Endothelial cell (in vitro differentiated cells): Measurements from ENCODE around the gene GFOD2. TPM values are rescaled to one million over a fixed set of nuclear protein-coding genes. Genes with fewer than 3 reads are reported as not detected.

ENCODE experiments used
- DNase-seq: peaks from one replicate; pipeline ENCODE4 v3.0.0; 2021; ENCODE audit warnings: low spot score
- H3K27ac Mint-ChIP-seq: one replicate; pipeline ENCODE4 v1.8.0; 2021; ENCODE audit warnings: mixed read lengths, inconsistent platforms; ENCODE audit not compliant: unreplicated experiment
- H3K27me3 Mint-ChIP-seq: one replicate; pipeline ENCODE4 v1.8.0; 2021; ENCODE audit warnings: mild to moderate bottlenecking, moderate library complexity, mixed read lengths, inconsistent platforms; ENCODE audit not compliant: unreplicated experiment
- H3K36me3 Mint-ChIP-seq: one replicate; pipeline ENCODE4 v1.8.0; 2021; ENCODE audit warnings: mild to moderate bottlenecking, low read depth, mixed read lengths, inconsistent platforms; ENCODE audit not compliant: unreplicated experiment
- H3K4me1 Mint-ChIP-seq: one replicate; pipeline ENCODE4 v1.8.0; 2021; ENCODE audit warnings: mild to moderate bottlenecking, mixed read lengths, inconsistent platforms; ENCODE audit not compliant: unreplicated experiment
- H3K4me3 Mint-ChIP-seq: one replicate; pipeline ENCODE4 v1.8.0; 2021; ENCODE audit warnings: mild to moderate bottlenecking, mixed read lengths, inconsistent platforms; ENCODE audit not compliant: unreplicated experiment
- H3K9me3 Mint-ChIP-seq: one replicate; pipeline ENCODE4 v1.8.0; 2021; ENCODE audit warnings: mixed read lengths, inconsistent platforms; ENCODE audit not compliant: unreplicated experiment
- CTCF ChIP-seq: fragments of 200-600 bp; sonication (generic); IDR thresholded peaks from one replicate; pipeline ENCODE4 v1.5.0; 2021; ENCODE audit warnings: antibody characterized with exemption; ENCODE audit not compliant: unreplicated experiment
- total RNA-seq: library from RNA; stranded (reverse); fragmentation: NEBNext Ultra II Directional; extraction: Animal tissue kit (Norgen Biotek cat#: 25700); gene quantifications from one replicate; pipeline ENCODE4 v1.2.1, GENCODE V29; 2021; ENCODE audit not compliant: unreplicated experiment

The GFOD2 gene
- total RNA-seq, 1 donor from 2014 or later, result 44.2 TPM

- Mint-ChIP-seq H3K4me3 (no peak overlapping the region), H3K4me1 (peaks cover 13% of the 10 kb centered on the region), H3K9me3 (no peaks in the 10 kb centered on the region), H3K36me3 (peaks cover 30% of the 10 kb centered on the region), H3K27me3 (peaks cover 9% of the 10 kb centered on the region), H3K27ac (no peak overlapping the region)
- no peak for TF ChIP-seq CTCF
- no peak for DNase-seq
Measured at GRCh38 chr16:67729636-67730248, 10.6 kb upstream of the GFOD2 start.

- no peak for DNase-seq
- TF ChIP-seq CTCF, result no peak
- Mint-ChIP-seq H3K4me3 (no peak overlapping the region), H3K9me3 (no peaks in the 10 kb centered on the region), H3K27me3 (peaks cover 9% of the 10 kb centered on the region), H3K36me3 (peaks cover 30% of the 10 kb centered on the region), H3K27ac (peak overlapping the region; percentile 64), H3K4me1 (peaks cover 13% of the 10 kb centered on the region)
Measured at GRCh38 chr16:67727521-67728485, 8.7 kb upstream of the GFOD2 start.

- Mint-ChIP-seq H3K27ac (peak overlapping the region; percentile 8), H3K27me3 (peaks cover 9% of the 10 kb centered on the region), H3K9me3 (no peaks in the 10 kb centered on the region), H3K4me3 (no peak overlapping the region), H3K4me1 (peaks cover 13% of the 10 kb centered on the region), H3K36me3 (peaks cover 24% of the 10 kb centered on the region)
- no peak for TF ChIP-seq CTCF
- DNase-seq, result no peak
Measured at GRCh38 chr16:67726106-67727034, 7.3 kb upstream of the GFOD2 start.

- DNase-seq, result no peak
- H3K27ac Mint-ChIP-seq, result no peak overlapping the region
- H3K4me1 Mint-ChIP-seq, result peaks cover 22% of the 10 kb centered on the region
- no peak overlapping the region for H3K4me3 Mint-ChIP-seq
- peaks cover 14% of the 10 kb centered on the region for H3K36me3 Mint-ChIP-seq
- TF ChIP-seq CTCF, result no peak
- H3K27me3 Mint-ChIP-seq, result peaks cover 9% of the 10 kb centered on the region
- no peaks in the 10 kb centered on the region for H3K9me3 Mint-ChIP-seq
Measured at GRCh38 chr16:67723911-67724305, 4.8 kb upstream of the GFOD2 start.
